ENCODE measurements around the gene RAB9B.

The RAB9B gene

DNA sequence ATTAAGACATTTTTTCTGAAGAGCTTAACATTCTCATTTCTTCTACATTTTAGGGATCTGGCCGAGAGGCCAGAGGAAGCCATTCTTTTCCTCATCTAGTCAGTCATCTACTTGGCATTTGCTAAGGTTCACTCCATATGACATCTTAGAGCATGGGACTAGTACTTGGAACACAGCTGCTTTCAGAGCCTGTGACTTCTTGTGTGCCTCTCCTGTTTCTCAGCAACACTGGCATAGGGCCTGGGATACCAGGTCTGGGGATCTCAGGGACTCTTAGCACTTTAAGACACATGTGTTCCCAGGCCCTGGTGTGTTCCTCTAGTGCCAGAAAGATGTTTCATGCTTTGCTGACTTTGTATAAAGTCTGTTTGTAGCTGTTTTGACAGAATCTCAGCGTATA lies 48.1 kb downstream of the RAB9B start:
- 0 out of 2 replicates have a peak, but pooled peaks cover 2% of the 10 kb centered on the region for H3K27me3 ChIP-seq (ENCODE audit: control insufficient read depth, insufficient read depth, low read length)
- peaks cover 96% of the 10 kb centered on the region for H3K36me3 ChIP-seq (ENCODE audit: control insufficient read depth, insufficient read depth, low read length)
- no peak overlapping the region for H3K27ac ChIP-seq (ENCODE audit: low read depth, low read length)
- H3K9ac ChIP-seq (ENCODE audit: low read depth, low read length), result no peak overlapping the region
- no peak overlapping the region for H3K4me3 ChIP-seq (ENCODE audit: low read depth, low read length)
- no peaks in the 10 kb centered on the region for H3K4me1 ChIP-seq (ENCODE audit: control insufficient read depth, insufficient read depth, low read length)
- H3K9me3 ChIP-seq (ENCODE audit: control insufficient read depth, insufficient read depth, low read length), result no peaks in the 10 kb centered on the region

DNA sequence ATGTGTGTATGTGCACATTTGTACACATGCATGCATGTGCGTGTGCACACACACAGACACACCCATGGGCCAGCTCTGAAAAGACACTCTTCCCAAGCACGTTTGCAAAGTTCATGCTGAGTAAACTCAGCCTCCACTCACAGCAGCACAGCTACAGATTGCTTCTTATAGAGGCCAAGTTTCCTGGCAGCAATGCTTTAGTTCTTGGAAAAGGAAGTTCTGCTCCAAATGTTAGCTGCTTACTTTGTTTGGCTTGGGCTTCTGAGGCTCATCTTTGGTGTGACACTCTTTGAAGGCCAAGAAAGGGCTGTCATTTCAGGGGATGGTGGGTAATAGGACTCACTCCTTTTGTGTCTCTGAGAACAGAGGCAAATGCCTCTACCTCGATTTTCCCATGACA lies 48.9 kb downstream of the RAB9B start:
- Histone ChIP-seq H3K9ac (ENCODE audit: low read depth, low read length) (no peak overlapping the region), H3K27ac (ENCODE audit: low read depth, low read length) (no peak overlapping the region), H3K4me3 (ENCODE audit: low read depth, low read length) (no peak overlapping the region), H3K36me3 (ENCODE audit: control insufficient read depth, insufficient read depth, low read length) (peaks cover 96% of the 10 kb centered on the region), H3K27me3 (ENCODE audit: control insufficient read depth, insufficient read depth, low read length) (0 out of 2 replicates have a peak, but pooled peaks cover 2% of the 10 kb centered on the region), H3K9me3 (ENCODE audit: control insufficient read depth, insufficient read depth, low read length) (no peaks in the 10 kb centered on the region), H3K4me1 (ENCODE audit: control insufficient read depth, insufficient read depth, low read length) (no peaks in the 10 kb centered on the region)

DNA sequence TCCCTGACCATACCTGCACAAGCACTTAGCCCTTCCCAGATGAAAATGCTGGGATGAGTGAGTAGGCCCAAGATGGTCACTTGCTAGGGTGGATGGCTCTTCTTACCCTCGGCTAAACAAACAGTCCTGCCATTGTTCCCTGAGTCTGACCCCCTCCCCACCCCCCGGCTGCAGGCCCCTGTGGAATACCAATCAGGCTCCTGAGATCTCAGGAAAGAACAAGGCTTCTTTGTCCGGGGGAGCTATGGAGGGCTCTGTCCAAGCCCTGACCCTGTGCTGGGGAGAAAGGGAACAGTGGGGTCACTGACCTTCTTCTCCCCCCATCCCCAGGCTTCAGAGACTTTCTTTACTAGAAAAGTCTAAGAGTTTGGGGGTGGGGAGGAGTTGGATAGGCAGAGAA lies 49.4 kb downstream of the RAB9B start:
- Histone ChIP-seq H3K27me3 (ENCODE audit: control insufficient read depth, insufficient read depth, low read length) (no peaks in the 10 kb centered on the region), H3K9ac (ENCODE audit: low read depth, low read length) (no peak overlapping the region), H3K36me3 (ENCODE audit: control insufficient read depth, insufficient read depth, low read length) (peaks cover 96% of the 10 kb centered on the region), H3K4me1 (ENCODE audit: control insufficient read depth, insufficient read depth, low read length) (no peaks in the 10 kb centered on the region), H3K4me3 (ENCODE audit: low read depth, low read length) (no peak overlapping the region), H3K9me3 (ENCODE audit: control insufficient read depth, insufficient read depth, low read length) (no peaks in the 10 kb centered on the region), H3K27ac (ENCODE audit: low read depth, low read length) (no peak overlapping the region)

DNA sequence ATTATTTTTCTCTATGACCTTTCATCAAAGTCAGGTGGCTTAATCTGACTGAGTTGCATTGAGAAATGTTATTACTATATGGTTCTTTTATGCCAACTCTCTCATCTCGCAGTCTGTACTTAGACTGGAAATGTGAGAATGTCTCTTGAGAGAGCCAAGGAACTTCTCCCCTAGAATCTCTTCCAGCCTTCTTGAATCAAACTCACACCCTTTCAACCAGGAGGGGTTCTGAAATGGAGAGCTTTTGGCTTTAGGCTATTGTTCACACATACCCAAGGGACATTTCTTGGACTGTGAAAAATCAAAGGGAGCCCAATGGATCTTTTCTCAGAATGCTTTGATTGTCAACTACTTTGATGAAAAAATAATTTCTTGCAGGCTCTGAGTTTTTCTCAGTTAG lies 50.4 kb downstream of the RAB9B start:
- Histone ChIP-seq H3K9me3 (ENCODE audit: control insufficient read depth, insufficient read depth, low read length) (no peaks in the 10 kb centered on the region), H3K4me1 (ENCODE audit: control insufficient read depth, insufficient read depth, low read length) (no peaks in the 10 kb centered on the region)

DNA sequence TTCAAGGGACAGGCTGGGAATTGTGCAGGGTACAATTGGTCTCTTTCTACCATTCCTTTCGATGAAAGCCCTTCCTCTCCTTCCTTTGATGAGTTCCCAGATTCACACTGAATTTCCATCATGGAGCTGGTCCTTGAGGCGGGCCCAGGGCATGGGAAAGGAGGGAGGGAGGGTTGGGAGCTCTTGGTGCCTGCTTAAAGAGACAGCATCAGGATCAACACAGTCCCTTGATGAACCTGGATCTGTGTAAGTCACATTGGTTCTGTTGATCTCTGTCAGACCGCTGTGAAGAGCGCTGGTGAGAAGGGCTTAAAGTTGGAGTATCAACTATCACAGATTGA lies 51.0 kb downstream of the RAB9B start:
- H3K4me3 ChIP-seq (ENCODE audit: low read depth, low read length), result no peak overlapping the region
- H3K36me3 ChIP-seq (ENCODE audit: control insufficient read depth, insufficient read depth, low read length), result peaks cover 93% of the 10 kb centered on the region
- no peak overlapping the region for H3K9ac ChIP-seq (ENCODE audit: low read depth, low read length)
- H3K9me3 ChIP-seq (ENCODE audit: control insufficient read depth, insufficient read depth, low read length), result no peaks in the 10 kb centered on the region
- no peak overlapping the region for H3K27ac ChIP-seq (ENCODE audit: low read depth, low read length)
- H3K4me1 ChIP-seq (ENCODE audit: control insufficient read depth, insufficient read depth, low read length), result 0 out of 2 replicates have a peak, but pooled peaks cover 6% of the 10 kb centered on the region
- no peaks in the 10 kb centered on the region for H3K27me3 ChIP-seq (ENCODE audit: control insufficient read depth, insufficient read depth, low read length)

More for the DNA sequence above, 50.4 kb downstream of the RAB9B start:
- Histone ChIP-seq H3K27ac (ENCODE audit: low read depth, low read length) (no peak overlapping the region), H3K36me3 (ENCODE audit: control insufficient read depth, insufficient read depth, low read length) (peaks cover 96% of the 10 kb centered on the region), H3K4me3 (ENCODE audit: low read depth, low read length) (no peak overlapping the region), H3K9ac (ENCODE audit: low read depth, low read length) (no peak overlapping the region), H3K27me3 (ENCODE audit: control insufficient read depth, insufficient read depth, low read length) (no peaks in the 10 kb centered on the region)

DNA sequence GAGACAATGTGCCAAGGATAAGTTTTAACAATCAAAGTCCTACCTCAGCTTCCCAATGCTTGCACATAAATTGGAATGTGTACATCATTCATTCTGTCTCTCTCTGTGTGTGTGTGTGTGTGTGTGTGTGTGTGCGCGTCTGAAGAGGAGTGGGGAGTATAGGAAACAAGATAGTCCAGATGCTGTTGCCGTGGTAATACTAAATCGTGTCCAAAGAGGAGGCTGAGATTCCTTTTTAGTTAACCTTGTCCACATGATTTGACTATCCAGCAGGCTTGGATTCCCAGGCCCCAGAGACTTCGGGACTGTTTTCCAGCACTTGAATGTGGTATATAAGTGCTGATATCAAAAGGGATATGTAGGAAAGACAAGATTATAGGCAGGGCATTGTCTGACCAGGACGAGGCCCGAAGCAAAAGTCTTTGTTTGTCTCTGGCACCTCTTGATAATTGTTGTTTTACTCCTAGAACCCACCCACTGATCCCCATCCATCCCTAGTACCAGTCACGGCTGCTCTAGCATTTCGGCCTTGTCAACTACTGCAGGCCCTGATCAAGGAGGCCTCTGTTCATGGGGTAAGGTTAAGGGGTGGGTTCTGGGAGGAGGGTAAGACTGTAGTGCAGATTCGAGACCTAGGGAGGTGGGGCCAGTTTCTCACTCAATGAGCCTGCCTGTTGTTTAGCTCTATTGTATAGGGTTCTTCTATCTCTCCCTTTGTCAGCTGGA lies 51.6 kb downstream of the RAB9B start:
- no peak overlapping the region for H3K4me3 ChIP-seq (ENCODE audit: low read depth, low read length)
- H3K4me1 ChIP-seq (ENCODE audit: control insufficient read depth, insufficient read depth, low read length), result 0 out of 2 replicates have a peak, but pooled peaks cover 6% of the 10 kb centered on the region
- peaks cover 88% of the 10 kb centered on the region for H3K36me3 ChIP-seq (ENCODE audit: control insufficient read depth, insufficient read depth, low read length)
- H3K9me3 ChIP-seq (ENCODE audit: control insufficient read depth, insufficient read depth, low read length), result no peaks in the 10 kb centered on the region
- H3K27me3 ChIP-seq (ENCODE audit: control insufficient read depth, insufficient read depth, low read length), result no peaks in the 10 kb centered on the region
- H3K9ac ChIP-seq (ENCODE audit: low read depth, low read length), result no peak overlapping the region
- H3K27ac ChIP-seq (ENCODE audit: low read depth, low read length), result no peak overlapping the region

DNA sequence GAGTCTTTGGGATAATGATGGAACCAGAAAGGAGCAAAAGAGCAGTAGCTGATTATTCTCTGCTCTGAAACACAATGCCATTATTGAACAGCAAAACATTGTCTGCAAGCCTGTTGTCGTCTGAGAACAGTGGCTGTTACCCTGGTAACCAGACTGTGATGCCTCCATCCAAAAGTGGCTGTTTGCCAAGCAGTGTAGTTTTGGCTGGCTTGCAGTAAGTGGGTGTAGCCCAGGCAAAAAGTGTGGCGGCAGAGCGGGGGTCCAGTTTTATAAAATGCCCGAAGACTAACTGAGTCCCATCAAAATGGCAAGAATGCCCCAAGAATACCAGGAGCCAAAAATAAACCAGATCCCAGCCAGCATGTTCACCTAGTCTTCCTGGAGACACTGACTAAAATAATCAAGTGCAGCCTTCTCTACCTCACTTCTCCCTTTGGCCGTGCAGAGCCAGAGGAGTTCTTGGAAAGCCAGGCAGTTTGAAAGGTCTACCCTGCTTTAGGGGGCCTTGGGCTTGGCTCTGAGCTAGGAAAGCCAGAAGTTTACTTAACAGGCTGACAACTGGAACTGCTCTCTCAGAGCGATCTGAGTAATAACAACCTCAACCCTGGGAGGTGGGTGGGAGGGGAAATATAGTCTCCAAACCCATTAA lies 52.8 kb downstream of the RAB9B start:
- Histone ChIP-seq H3K9me3 (ENCODE audit: control insufficient read depth, insufficient read depth, low read length) (no peaks in the 10 kb centered on the region), H3K4me1 (ENCODE audit: control insufficient read depth, insufficient read depth, low read length) (0 out of 2 replicates have a peak, but pooled peaks cover 6% of the 10 kb centered on the region), H3K27ac (ENCODE audit: low read depth, low read length) (no peak overlapping the region), H3K36me3 (ENCODE audit: control insufficient read depth, insufficient read depth, low read length) (peaks cover 87% of the 10 kb centered on the region), H3K9ac (ENCODE audit: low read depth, low read length) (no peak overlapping the region), H3K27me3 (ENCODE audit: control insufficient read depth, insufficient read depth, low read length) (0 out of 2 replicates have a peak, but pooled peaks cover 5% of the 10 kb centered on the region), H3K4me3 (ENCODE audit: low read depth, low read length) (no peak overlapping the region)

DNA sequence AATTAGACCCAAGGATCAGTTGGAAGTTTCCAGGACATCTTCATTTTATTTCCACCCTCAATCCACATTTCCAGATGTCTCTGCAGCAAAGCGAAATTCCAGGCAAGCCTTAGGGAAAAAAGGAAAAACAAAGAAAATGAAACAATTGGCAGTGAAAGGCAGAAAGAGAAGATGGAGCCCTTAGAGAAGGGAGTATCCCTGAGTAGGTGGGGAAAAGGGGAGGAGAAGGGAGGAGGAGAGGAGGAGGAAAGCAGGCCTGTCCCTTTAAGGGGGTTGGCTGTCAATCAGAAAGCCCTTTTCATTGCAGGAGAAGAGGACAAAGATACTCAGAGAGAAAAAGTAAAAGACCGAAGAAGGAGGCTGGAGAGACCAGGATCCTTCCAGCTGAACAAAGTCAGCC lies 55.5 kb downstream of the RAB9B start, which contains the start of gene PLP1:
TSS of gene PLP1 (plus strand) at position 295 of the 400 bp plus-strand sequence. CDS start 156 bp downstream, outside the sequence.
- no peak within 1 kb of the TSS for H3K27ac ChIP-seq (ENCODE audit: low read depth, low read length)
- H3K36me3 ChIP-seq (ENCODE audit: control insufficient read depth, insufficient read depth, low read length), result peaks cover 76% of the 10 kb centered on the region
- 0 out of 2 replicates have a peak, but pooled peaks cover 6% of the 10 kb centered on the region for H3K27me3 ChIP-seq (ENCODE audit: control insufficient read depth, insufficient read depth, low read length)
- H3K4me3 ChIP-seq (ENCODE audit: low read depth, low read length), result no peak within 1 kb of the TSS
- H3K4me1 ChIP-seq (ENCODE audit: control insufficient read depth, insufficient read depth, low read length), result 0 out of 2 replicates have a peak, but pooled peaks cover 6% of the 10 kb centered on the region
- H3K9ac ChIP-seq (ENCODE audit: low read depth, low read length), result no peak within 1 kb of the TSS
- H3K9me3 ChIP-seq (ENCODE audit: control insufficient read depth, insufficient read depth, low read length), result no peaks in the 10 kb centered on the region

DNA sequence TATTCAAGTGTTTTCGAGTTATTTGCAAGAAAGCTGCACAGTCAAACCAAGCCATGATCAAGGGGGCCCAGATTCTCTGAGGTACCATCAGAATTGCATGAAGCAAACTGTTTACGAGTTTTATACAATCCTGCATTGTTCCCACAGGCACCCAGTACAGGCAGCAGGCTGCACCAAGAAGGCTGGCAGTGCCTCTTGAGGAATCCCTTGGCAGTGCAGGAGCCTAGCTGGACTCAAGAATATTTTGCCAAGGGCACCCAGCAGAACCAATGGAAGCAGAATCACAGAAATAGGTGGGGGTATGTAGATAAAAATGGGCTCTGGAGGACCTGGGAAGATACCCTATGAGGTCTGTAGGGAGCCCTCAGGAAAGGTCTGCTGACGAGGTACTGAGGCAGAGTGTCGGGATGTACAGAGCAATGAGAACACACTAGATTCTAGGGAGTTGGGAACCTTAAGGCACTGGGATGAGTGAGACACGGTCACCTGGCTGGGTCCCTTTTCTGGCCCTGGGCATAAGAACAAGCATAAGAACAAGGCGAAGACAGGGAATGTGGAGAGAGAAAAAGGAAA lies 57.9 kb downstream of the RAB9B start:
- H3K9ac ChIP-seq (ENCODE audit: low read depth, low read length), result no peak overlapping the region
- 0 out of 2 replicates have a peak, but pooled peaks cover 6% of the 10 kb centered on the region for H3K27me3 ChIP-seq (ENCODE audit: control insufficient read depth, insufficient read depth, low read length)
- no peak overlapping the region for H3K4me3 ChIP-seq (ENCODE audit: low read depth, low read length)
- H3K9me3 ChIP-seq (ENCODE audit: control insufficient read depth, insufficient read depth, low read length), result no peaks in the 10 kb centered on the region
- peaks cover 7% of the 10 kb centered on the region; the same call in 1 of the 2 replicates for H3K4me1 ChIP-seq (ENCODE audit: control insufficient read depth, insufficient read depth, low read length)
- peaks cover 66% of the 10 kb centered on the region for H3K36me3 ChIP-seq (ENCODE audit: control insufficient read depth, insufficient read depth, low read length)
- no peak overlapping the region for H3K27ac ChIP-seq (ENCODE audit: low read depth, low read length)

DNA sequence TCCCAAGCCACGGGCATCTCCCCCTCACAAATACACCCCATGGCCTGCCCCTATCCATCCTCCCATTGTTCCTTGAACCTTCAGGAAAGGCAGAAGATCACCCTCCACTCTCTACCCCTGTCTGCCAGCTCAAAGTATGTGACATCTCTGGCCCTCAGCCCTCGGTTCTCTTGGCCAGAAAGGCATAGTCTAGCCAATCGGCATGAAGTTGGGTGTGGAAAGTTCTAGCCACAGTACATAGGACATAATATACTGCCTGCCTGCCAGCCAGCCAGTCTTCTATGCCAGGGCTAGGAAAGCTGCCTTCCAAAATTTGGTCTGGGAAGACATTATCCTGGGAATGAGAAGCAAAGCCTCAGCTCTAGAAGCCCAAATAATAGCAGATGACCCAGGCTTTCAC lies 58.6 kb downstream of the RAB9B start:
- Histone ChIP-seq H3K36me3 (ENCODE audit: control insufficient read depth, insufficient read depth, low read length) (peaks cover 59% of the 10 kb centered on the region), H3K27me3 (ENCODE audit: control insufficient read depth, insufficient read depth, low read length) (0 out of 2 replicates have a peak, but pooled peaks cover 6% of the 10 kb centered on the region), H3K4me1 (ENCODE audit: control insufficient read depth, insufficient read depth, low read length) (peaks cover 12% of the 10 kb centered on the region; the same call in 1 of the 2 replicates), H3K9me3 (ENCODE audit: control insufficient read depth, insufficient read depth, low read length) (no peaks in the 10 kb centered on the region), H3K4me3 (ENCODE audit: low read depth, low read length) (no peak overlapping the region), H3K27ac (ENCODE audit: low read depth, low read length) (no peak overlapping the region), H3K9ac (ENCODE audit: low read depth, low read length) (no peak overlapping the region)

Data from HUES48 (cell line).